HL-60 (cell line): Measurements from ENCODE around the gene TBC1D22A.

Experiments used
- DNase-seq, 2 experiments: peaks; one replicate each; pipeline ENCODE4 v3.0.0-alpha.2; 2010 to 2020; ENCODE audit warnings: low read depth in 1 of 2, low spot score in 1 of 2
- H3K27ac ChIP-seq: fragments of 250-450 bp; sonication (Bioruptor Pico); replicated peaks from 2 replicates; pipeline ENCODE4 v1.5.1; 2020; ENCODE audit warnings: mild to moderate bottlenecking, moderate library complexity
- H3K27me3 ChIP-seq: fragments of 250-450 bp; sonication (Bioruptor Pico); 2 replicates; pipeline ENCODE4 v1.5.1; 2021; ENCODE audit warnings: mild to moderate bottlenecking, moderate library complexity; ENCODE audit not compliant: insufficient read depth, poor library complexity, severe bottlenecking
- H3K4me3 ChIP-seq: replicated peaks from 2 replicates; pipeline ENCODE4 v1.5.1; 2011; ENCODE audit warnings: mild to moderate bottlenecking, control low read depth, low read length; ENCODE audit not compliant: insufficient read depth
- GABPA ChIP-seq: IDR thresholded peaks from 2 replicates; pipeline ENCODE4 v1.6.1; 2012; ENCODE audit warnings: low read depth
- POLR2AphosphoS5 ChIP-seq: IDR thresholded peaks from 2 replicates; pipeline ENCODE4 v1.6.1; 2012; ENCODE audit warnings: low read depth
- SPI1 ChIP-seq: IDR thresholded peaks from 2 replicates; pipeline ENCODE4 v1.6.1; 2012; ENCODE audit warnings: low read depth, mild to moderate bottlenecking, borderline replicate concordance
- TF ChIP-seq, protein P1 (sequence below): IDR thresholded peaks from one replicate; pipeline ENCODE4 v1.5.1; 2011; ENCODE audit warnings: low read length, control low read depth, inconsistent platforms; ENCODE audit not compliant: insufficient read depth
- TF ChIP-seq, protein P2 (sequence below): IDR thresholded peaks from 2 replicates; pipeline ENCODE4 v1.6.1; 2012; ENCODE audit warnings: low read depth; ENCODE audit not compliant: insufficient replicate concordance

Gene TBC1D22A

DNA sequence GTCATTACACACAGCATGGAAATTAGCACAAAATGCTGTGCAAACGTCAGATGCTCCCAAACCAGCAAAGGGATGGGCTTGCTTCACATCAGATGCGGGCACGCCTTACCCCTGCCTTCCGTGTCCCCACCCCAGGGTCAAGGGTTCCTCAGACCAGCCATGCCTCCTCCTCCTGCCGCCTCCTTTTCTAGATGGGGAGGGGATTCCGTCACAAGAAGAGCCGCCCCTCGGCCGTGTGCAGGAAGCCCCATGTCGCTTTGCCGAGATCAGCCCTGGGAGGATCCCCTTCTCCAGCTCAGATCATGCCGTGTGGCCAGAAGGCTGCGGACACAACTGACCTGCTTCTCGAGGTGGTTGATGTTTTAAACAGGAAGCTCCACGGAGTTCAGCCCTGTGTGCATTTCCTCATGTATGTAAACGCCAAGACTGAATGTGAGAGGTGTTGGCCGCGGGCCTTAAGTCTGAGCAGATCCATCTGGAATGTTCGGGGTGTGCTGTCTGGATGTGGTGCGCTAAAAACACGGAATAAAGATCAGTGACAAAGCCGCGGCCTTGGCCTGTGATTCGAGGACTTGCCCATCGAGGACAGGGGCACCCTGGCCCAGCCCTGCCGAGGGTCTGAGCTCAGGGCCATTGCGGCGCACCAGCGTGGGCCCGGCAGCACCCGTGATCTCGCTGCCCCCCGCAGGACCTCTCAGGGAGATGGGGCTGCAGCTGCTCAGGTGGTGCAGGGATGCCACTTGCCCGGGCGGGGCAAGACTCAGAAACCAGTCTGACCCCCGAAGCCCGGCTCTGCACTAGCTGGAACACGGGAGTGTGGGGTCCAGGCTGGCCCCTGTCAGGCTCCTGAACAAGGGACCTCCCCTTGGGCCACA, 412.9 kb downstream of the TBC1D22A start:
- Histone ChIP-seq H3K27me3 (no peaks in the 10 kb centered on the region), H3K4me3 (no peak overlapping the region), H3K27ac (no peak overlapping the region)
- TF ChIP-seq, protein P1, sequence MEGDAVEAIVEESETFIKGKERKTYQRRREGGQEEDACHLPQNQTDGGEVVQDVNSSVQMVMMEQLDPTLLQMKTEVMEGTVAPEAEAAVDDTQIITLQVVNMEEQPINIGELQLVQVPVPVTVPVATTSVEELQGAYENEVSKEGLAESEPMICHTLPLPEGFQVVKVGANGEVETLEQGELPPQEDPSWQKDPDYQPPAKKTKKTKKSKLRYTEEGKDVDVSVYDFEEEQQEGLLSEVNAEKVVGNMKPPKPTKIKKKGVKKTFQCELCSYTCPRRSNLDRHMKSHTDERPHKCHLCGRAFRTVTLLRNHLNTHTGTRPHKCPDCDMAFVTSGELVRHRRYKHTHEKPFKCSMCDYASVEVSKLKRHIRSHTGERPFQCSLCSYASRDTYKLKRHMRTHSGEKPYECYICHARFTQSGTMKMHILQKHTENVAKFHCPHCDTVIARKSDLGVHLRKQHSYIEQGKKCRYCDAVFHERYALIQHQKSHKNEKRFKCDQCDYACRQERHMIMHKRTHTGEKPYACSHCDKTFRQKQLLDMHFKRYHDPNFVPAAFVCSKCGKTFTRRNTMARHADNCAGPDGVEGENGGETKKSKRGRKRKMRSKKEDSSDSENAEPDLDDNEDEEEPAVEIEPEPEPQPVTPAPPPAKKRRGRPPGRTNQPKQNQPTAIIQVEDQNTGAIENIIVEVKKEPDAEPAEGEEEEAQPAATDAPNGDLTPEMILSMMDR = no peak
- TF ChIP-seq POLR2AphosphoS5 = no peak
- TF ChIP-seq, protein P2, sequence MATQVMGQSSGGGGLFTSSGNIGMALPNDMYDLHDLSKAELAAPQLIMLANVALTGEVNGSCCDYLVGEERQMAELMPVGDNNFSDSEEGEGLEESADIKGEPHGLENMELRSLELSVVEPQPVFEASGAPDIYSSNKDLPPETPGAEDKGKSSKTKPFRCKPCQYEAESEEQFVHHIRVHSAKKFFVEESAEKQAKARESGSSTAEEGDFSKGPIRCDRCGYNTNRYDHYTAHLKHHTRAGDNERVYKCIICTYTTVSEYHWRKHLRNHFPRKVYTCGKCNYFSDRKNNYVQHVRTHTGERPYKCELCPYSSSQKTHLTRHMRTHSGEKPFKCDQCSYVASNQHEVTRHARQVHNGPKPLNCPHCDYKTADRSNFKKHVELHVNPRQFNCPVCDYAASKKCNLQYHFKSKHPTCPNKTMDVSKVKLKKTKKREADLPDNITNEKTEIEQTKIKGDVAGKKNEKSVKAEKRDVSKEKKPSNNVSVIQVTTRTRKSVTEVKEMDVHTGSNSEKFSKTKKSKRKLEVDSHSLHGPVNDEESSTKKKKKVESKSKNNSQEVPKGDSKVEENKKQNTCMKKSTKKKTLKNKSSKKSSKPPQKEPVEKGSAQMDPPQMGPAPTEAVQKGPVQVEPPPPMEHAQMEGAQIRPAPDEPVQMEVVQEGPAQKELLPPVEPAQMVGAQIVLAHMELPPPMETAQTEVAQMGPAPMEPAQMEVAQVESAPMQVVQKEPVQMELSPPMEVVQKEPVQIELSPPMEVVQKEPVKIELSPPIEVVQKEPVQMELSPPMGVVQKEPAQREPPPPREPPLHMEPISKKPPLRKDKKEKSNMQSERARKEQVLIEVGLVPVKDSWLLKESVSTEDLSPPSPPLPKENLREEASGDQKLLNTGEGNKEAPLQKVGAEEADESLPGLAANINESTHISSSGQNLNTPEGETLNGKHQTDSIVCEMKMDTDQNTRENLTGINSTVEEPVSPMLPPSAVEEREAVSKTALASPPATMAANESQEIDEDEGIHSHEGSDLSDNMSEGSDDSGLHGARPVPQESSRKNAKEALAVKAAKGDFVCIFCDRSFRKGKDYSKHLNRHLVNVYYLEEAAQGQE = no peak
- no peak for TF ChIP-seq SPI1
- TF ChIP-seq GABPA = no peak
- no peak for DNase-seq

DNA sequence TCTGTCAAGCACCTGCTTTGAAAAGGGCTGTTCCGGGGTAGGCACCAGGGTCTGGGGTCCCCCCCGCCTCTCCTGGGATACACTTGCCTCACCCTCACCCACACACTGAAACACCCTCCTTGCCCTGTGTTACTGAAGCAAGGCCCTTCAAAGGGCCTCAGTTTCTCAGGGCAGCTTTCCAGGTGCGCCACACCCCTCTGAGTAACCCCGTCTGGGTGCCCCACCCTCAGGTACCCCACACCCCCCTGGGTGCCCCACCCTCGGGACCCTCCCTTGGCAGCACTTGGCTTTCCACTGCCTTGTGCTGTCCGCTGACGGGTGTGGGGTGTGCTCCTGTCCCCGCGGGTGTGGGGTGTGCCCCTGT, 413.6 kb downstream of the TBC1D22A start:
- no peak for DNase-seq
- Histone ChIP-seq H3K4me3 (no peak overlapping the region), H3K27me3 (no peaks in the 10 kb centered on the region), H3K27ac (no peak overlapping the region)
- TF ChIP-seq GABPA (no peak), SPI1 (no peak), POLR2AphosphoS5 (no peak)
- TF ChIP-seq, protein P2 = no peak
- TF ChIP-seq, protein P1 = no peak

DNA sequence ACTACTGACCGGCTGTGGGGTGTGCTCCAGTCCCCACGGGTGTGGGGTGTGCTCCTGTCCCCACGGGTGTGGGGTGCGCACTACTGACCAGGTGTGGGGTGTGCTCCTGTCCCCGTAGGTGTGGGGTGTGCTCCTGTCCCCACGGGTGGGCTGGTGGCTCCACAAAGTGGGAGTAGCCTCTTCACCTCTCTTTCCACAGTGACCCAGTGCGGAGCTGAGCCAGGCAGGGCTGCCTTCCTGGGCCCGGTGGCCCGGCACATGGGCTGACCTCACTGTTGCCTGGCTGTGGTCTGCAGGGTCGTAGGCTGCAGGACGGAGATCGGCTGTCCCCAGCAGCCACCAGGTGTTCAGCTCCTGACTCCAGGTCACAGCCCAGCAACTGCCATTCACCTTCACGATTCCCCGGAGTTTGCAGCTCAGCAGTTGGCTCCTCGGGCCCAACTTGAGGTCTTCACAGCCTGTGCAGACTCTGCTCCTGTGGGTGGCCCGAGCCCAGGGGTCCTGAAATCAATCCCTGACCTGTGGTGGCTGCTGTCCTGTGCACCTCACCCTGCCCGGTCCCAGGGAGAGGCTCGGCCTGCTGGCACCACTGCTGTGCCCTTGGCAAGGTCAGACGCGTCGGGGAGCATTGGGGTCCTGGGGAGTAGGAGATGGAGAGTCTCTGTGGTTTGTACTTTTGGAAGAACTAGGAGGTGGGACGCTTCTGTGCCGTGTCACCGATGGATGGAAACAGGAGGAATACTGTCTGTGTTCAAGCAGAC, 414.3 kb downstream of the TBC1D22A start:
- H3K4me3 ChIP-seq = no peak overlapping the region
- no peak for DNase-seq
- no peaks in the 10 kb centered on the region for H3K27me3 ChIP-seq
- H3K27ac ChIP-seq = no peak overlapping the region
- TF ChIP-seq, protein P1 = no peak
